Liver (tissue), 9 donors: Measurements from ENCODE around the gene TMEM123. TPM values are rescaled to one million over a fixed set of nuclear protein-coding genes. Genes with fewer than 3 reads are reported as not detected.

Source experiments
- DNase-seq: peaks from one replicate; pipeline ENCODE4 v3.0.0-alpha.2; 2017; ENCODE audit warnings: low spot score
- H3K27ac ChIP-seq, 2 donors: one replicate each; pipeline ENCODE4 v1.7.0; 2013; ENCODE audit warnings: inconsistent platforms in 2 of 2, low read length in 2 of 2, control low read depth in 1 of 2, low read depth in 1 of 2, mild to moderate bottlenecking in 1 of 2
- H3K27me3 ChIP-seq, 4 donors: one replicate each; pipeline versions ENCODE4 v1.6.1 to v1.7.0; 2013; ENCODE audit warnings: low read length in 3 of 4, inconsistent platforms in 1 of 4, mild to moderate bottlenecking in 1 of 4, moderate library complexity in 1 of 4; ENCODE audit not compliant: control insufficient read depth in 4 of 4, insufficient read depth in 4 of 4
- H3K36me3 ChIP-seq, 4 donors: one replicate each; pipeline versions ENCODE4 v1.6.1 to v1.7.0; 2013; ENCODE audit warnings: low read length in 3 of 4, mild to moderate bottlenecking in 3 of 4, low read depth in 1 of 4, moderate library complexity in 1 of 4; ENCODE audit not compliant: control insufficient read depth in 4 of 4, insufficient read depth in 3 of 4
- H3K4me1 ChIP-seq, 4 donors: one replicate each; pipeline versions ENCODE4 v1.6.1 to v1.7.0; 2013; ENCODE audit warnings: low read length in 3 of 4, mild to moderate bottlenecking in 3 of 4, moderate library complexity in 1 of 4; ENCODE audit not compliant: control insufficient read depth in 4 of 4, insufficient read depth in 4 of 4
- H3K4me3 ChIP-seq, 3 donors: one replicate each; pipeline versions ENCODE4 v1.6.1 to v1.7.0; 2013; ENCODE audit warnings: low read length in 3 of 3, control low read depth in 1 of 3, low read depth in 1 of 3, mild to moderate bottlenecking in 1 of 3
- H3K9ac ChIP-seq, 2 donors: one replicate each; pipeline ENCODE4 v1.7.0; 2013; ENCODE audit warnings: low read length in 2 of 2, mild to moderate bottlenecking in 2 of 2, moderate library complexity in 2 of 2, control low read depth in 1 of 2, low read depth in 1 of 2
- H3K9me3 ChIP-seq, 4 donors: one replicate each; pipeline versions ENCODE4 v1.6.1 to v1.7.0; 2013; ENCODE audit warnings: low read length in 3 of 4; ENCODE audit not compliant: control insufficient read depth in 4 of 4
- CTCF ChIP-seq: fragments of 150-350 bp; IDR thresholded peaks from 2 replicates; pipeline ENCODE4 v1.5.1; 2017; ENCODE audit warnings: improper control_type of control experiment, low read depth, low read length; ENCODE audit not compliant: missing input control
- FOXA1 ChIP-seq: IDR thresholded peaks from 2 replicates; pipeline ENCODE4 v1.6.1; 2016; ENCODE audit warnings: antibody characterized with exemption
- GABPA ChIP-seq, 2 donors: IDR thresholded peaks in 1 of 2; conservative IDR thresholded peaks in 1 of 2; 2 replicates each; pipeline ENCODE4 v1.6.1; 2016; ENCODE audit warnings: antibody characterized with exemption in 2 of 2, mild to moderate bottlenecking in 1 of 2, moderate library complexity in 1 of 2
- HNF4A ChIP-seq, 2 donors: conservative IDR thresholded peaks; 2 replicates each; pipeline ENCODE4 v1.6.1; 2016; ENCODE audit warnings: antibody characterized with exemption in 2 of 2, mild to moderate bottlenecking in 2 of 2
- JUND ChIP-seq, 2 donors: IDR thresholded peaks; 2 replicates each; pipeline ENCODE4 v1.6.1; 2016; ENCODE audit warnings: antibody characterized with exemption in 2 of 2
- MAX ChIP-seq: IDR thresholded peaks from 2 replicates; pipeline ENCODE4 v1.6.1; 2016; ENCODE audit warnings: antibody characterized with exemption
- NR2F2 ChIP-seq: IDR thresholded peaks from 2 replicates; pipeline ENCODE4 v1.6.1; 2016; ENCODE audit warnings: antibody characterized with exemption
- REST ChIP-seq: IDR thresholded peaks from 2 replicates; pipeline ENCODE4 v1.6.1; 2016; ENCODE audit warnings: antibody characterized with exemption, mild to moderate bottlenecking
- RXRA ChIP-seq, 2 donors: IDR thresholded peaks; 2 replicates each; pipeline ENCODE4 v1.6.1; 2017 to 2018; ENCODE audit warnings: antibody characterized with exemption in 2 of 2, mild to moderate bottlenecking in 1 of 2
- TAF1 ChIP-seq: conservative IDR thresholded peaks from 2 replicates; pipeline ENCODE4 v1.6.1; 2016; ENCODE audit warnings: antibody characterized with exemption, mild to moderate bottlenecking
- YY1 ChIP-seq: IDR thresholded peaks from 2 replicates; pipeline ENCODE4 v1.6.1; 2016; ENCODE audit warnings: antibody characterized with exemption, mild to moderate bottlenecking
- ZBTB33 ChIP-seq: IDR thresholded peaks from 2 replicates; pipeline ENCODE4 v1.6.1; 2016; ENCODE audit warnings: antibody characterized with exemption
- WGBS: extraction: QIAGEN DNeasy Blood & Tissue Kit; methylation state at CpG from one replicate; pipeline ENCODE4 v1.1.7; 2013; 5-methylcytosine and 5-hydroxymethylcytosine counted together
- polyA plus RNA-seq, 2 donors: library from polyadenylated mRNA; stranded (reverse) in 1 of 2; unstranded in 1 of 2; fragments of 200-250 nt in 1 of 2; fragments of >200 nt in 1 of 2; fragmentation: Nextera tagmentation in 1 of 2; extraction: Ambion mirVana in 1 of 2; gene quantifications; one replicate each; pipeline versions ENCODE4 v1.2.1 to v1.2.3, GENCODE V29; 2013 to 2015
- total RNA-seq, 2 donors: library from RNA; depleted of rRNA; stranded (reverse); fragments of >200 nt; gene quantifications; one replicate each; pipeline ENCODE4 v1.2.3, GENCODE V29; 2014
- donor health status: healthy.
- donor health status: healthy.
- donor health status: healthy.
- donor health status: healthy.
- donor health status: healthy.

Gene TMEM123
- total and polyA plus RNA-seq, 4 donors: 101 to 140 (median 107) TPM

- Histone ChIP-seq H3K4me1 (no peaks in the 10 kb centered on the region), H3K36me3 (peaks cover 5 to 40% (median 26%) of the 10 kb centered on the region in 4 donors)
- TF ChIP-seq CTCF: no peak
- TF ChIP-seq RXRA (IDR thresholded peaks at IDR 0.05): no peak
- TF ChIP-seq HNF4A (conservative IDR thresholded peaks at IDR 0.05): no peak
- no peak for TF ChIP-seq YY1
These were observed 73.7 kb downstream of the TMEM123 start for GRCh38 chr11:102378818-102379217.

GRCh38 chr11:102377891-102378290 lies 74.7 kb downstream of the TMEM123 start:
- H3K36me3 ChIP-seq: peaks cover 5 to 38% (median 26%) of the 10 kb centered on the region in 4 donors
- DNase-seq: no peak
- H3K4me3 ChIP-seq: no peak overlapping the region
- no peak overlapping the region for H3K27ac ChIP-seq
- no peaks in the 10 kb centered on the region for H3K9me3 ChIP-seq
- H3K27me3 ChIP-seq: no peaks in the 10 kb centered on the region
- no peak for TF ChIP-seq FOXA1
- no peak for TF ChIP-seq MAX
- TF ChIP-seq TAF1: no peak
- no peak for TF ChIP-seq ZBTB33
- no peak for TF ChIP-seq JUND (IDR thresholded peaks at IDR 0.05)
- H3K9ac ChIP-seq: no peak overlapping the region
- no peaks in the 10 kb centered on the region for H3K4me1 ChIP-seq
- WGBS: 95% methylated on average over 2 of the region's 2 CpGs

More at GRCh38 chr11:102378818-102379217, 73.7 kb downstream of the TMEM123 start:
- H3K27ac ChIP-seq: no peak overlapping the region
- no peak for DNase-seq
- H3K27me3 ChIP-seq: no peaks in the 10 kb centered on the region
- no peak overlapping the region for H3K9ac ChIP-seq
- H3K4me3 ChIP-seq: no peak overlapping the region
- no peaks in the 10 kb centered on the region for H3K9me3 ChIP-seq

GRCh38 chr11:102375720-102376399 lies 76.7 kb downstream of the TMEM123 start:
- H3K27ac ChIP-seq: no peak overlapping the region
- H3K27me3 ChIP-seq: no peaks in the 10 kb centered on the region
- H3K36me3 ChIP-seq: peaks cover 5 to 29% (median 24%) of the 10 kb centered on the region in 4 donors
- 91% methylated on average over 5 of the region's 5 CpGs for WGBS
- no peaks in the 10 kb centered on the region for H3K4me1 ChIP-seq
- DNase-seq: no peak
- H3K9ac ChIP-seq: no peak overlapping the region
- H3K9me3 ChIP-seq: no peaks in the 10 kb centered on the region
- no peak overlapping the region for H3K4me3 ChIP-seq
- TF ChIP-seq NR2F2: no peak
- TF ChIP-seq ZBTB33: no peak
- no peak for TF ChIP-seq FOXA1
- TF ChIP-seq REST: no peak
- no peak for TF ChIP-seq GABPA (IDR thresholded peaks at IDR 0.05 in 1 of 2, conservative IDR thresholded peaks at IDR 0.05 in 1 of 2)
- TF ChIP-seq TAF1: no peak
- no peak for TF ChIP-seq HNF4A (conservative IDR thresholded peaks at IDR 0.05)
- TF ChIP-seq MAX: no peak
- no peak for TF ChIP-seq CTCF
